ENCODE data around the gene CABP1. TPM values are rescaled to one million over a fixed set of nuclear protein-coding genes. Genes with fewer than 3 reads are reported as not detected.
A peak's percentile ranks its signal among the peaks of the same experiment; 100 is the strongest.

CABP1 gene
- total and polyA plus RNA-seq, 2 of the 13 experiments (the other 11 are each of a cell fraction or from before 2014, with no cell fraction given) = not detected

GRCh38 chr12:120654656-120655055, 14.2 kb downstream of the CABP1 start:
- peak; percentile 30 for ATAC-seq
- POLR2A ChIA-PET = interaction anchor here (0.8 kb wide), 1 partner anchor 12 kb away, joined by 4 read pairs; no protein-coding TSS in a partner anchor
- Histone ChIP-seq H2AFZ (ENCODE audit: low read length) (no peak overlapping the region), H3K9me3 (ENCODE audit: low read length) (no peaks in the 10 kb centered on the region), H3K4me2 (ENCODE audit: low read depth, low read length) (peak overlapping the region; percentile 20; the same call in 1 of the 2 replicates), H4K20me1 (ENCODE audit: insufficient read depth, low read length) (no peaks in the 10 kb centered on the region), H3K27ac (ENCODE audit: extremely low read length, insufficient read depth, low read length) (no peak overlapping the region), H3K79me2 (ENCODE audit: insufficient read depth, low read length) (no peaks in the 10 kb centered on the region), H3K9ac (ENCODE audit: insufficient read depth, low read depth, low read length) (no peak overlapping the region), H3K4me1 (ENCODE audit: insufficient read depth, low read length) (peaks cover 18% of the 10 kb centered on the region), H3K36me3 (replicated peaks in 1 of 2; ENCODE audit: control insufficient read depth in 1 of 2, insufficient read depth in 2 of 2, low read length in 2 of 2) (no peaks in the 10 kb centered on the region), H3K4me3 (replicated peaks in 1 of 3; ENCODE audit: insufficient read depth in 1 of 3, low read depth in 2 of 3, low read length in 3 of 3) (no peak overlapping the region), H3K27me3 (ENCODE audit: control insufficient read depth in 1 of 2, insufficient read depth in 2 of 2, low read length in 2 of 2) (peaks cover 5 to 74% of the 10 kb centered on the region in 2 experiments; a peak in 4 of 5 replicates)
- DNase-seq (ENCODE audit: low spot score) = no peak
- intact Hi-C loops (cut with micrococcal nuclease; ENCODE audit: unreplicated experiment) = no loop called here
- no peak for FAIRE-seq
- TF ChIP-seq, protein P1, sequence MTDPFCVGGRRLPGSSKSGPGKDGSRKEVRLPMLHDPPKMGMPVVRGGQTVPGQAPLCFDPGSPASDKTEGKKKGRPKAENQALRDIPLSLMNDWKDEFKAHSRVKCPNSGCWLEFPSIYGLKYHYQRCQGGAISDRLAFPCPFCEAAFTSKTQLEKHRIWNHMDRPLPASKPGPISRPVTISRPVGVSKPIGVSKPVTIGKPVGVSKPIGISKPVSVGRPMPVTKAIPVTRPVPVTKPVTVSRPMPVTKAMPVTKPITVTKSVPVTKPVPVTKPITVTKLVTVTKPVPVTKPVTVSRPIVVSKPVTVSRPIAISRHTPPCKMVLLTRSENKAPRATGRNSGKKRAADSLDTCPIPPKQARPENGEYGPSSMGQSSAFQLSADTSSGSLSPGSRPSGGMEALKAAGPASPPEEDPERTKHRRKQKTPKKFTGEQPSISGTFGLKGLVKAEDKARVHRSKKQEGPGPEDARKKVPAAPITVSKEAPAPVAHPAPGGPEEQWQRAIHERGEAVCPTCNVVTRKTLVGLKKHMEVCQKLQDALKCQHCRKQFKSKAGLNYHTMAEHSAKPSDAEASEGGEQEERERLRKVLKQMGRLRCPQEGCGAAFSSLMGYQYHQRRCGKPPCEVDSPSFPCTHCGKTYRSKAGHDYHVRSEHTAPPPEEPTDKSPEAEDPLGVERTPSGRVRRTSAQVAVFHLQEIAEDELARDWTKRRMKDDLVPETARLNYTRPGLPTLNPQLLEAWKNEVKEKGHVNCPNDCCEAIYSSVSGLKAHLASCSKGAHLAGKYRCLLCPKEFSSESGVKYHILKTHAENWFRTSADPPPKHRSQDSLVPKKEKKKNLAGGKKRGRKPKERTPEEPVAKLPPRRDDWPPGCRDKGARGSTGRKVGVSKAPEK (CRISPR knock-in tag; IDR thresholded peaks at IDR 0.05; ENCODE audit: borderline replicate concordance) = no peak
- CTCF ChIA-PET (ENCODE audit: low intra/inter-chr PET ratio, low total read pairs) = no interaction called here
- 26% methylated on average over 10 of the region's 10 CpGs for WGBS (ENCODE audit: low lambda C conversion rate)
- in situ Hi-C loops (cut with HindIII; ENCODE audit: extremely low pct_ligation_motif_present, low pct_unique_long_range_greater_than_20kb) = loop anchor here (5.0 kb wide), 1 partner anchor 72 kb away; the partner anchor contains the start of gene POP5
- no TSS peak for BruUV-seq (replicated peaks)

DNA sequence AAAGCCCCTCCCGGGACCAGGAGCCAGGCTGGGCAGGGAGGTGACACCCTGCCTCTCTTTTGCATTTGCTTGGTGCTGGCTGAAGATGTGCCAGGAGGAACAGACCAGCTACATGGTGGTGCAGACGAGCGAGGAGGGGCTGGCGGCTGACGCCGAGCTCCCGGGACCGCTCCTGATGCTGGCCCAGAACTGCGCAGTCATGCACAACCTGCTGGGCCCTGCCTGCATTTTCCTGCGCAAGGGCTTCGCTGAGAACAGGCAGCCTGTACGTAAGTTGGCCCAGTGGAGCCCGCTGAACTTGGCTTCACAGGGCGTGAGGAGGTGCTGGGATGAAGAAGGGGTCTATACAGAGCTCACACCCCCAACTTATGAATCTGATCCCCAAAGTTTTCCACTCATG, 15.6 kb downstream of the CABP1 start:
- Histone ChIP-seq H3K4me1 (ENCODE audit: insufficient read depth, low read length) (peaks cover 16% of the 10 kb centered on the region), H2AFZ (ENCODE audit: low read length) (no peak overlapping the region), H3K36me3 (replicated peaks in 1 of 2; ENCODE audit: control insufficient read depth in 1 of 2, insufficient read depth in 2 of 2, low read length in 2 of 2) (no peaks in the 10 kb centered on the region), H3K27ac (ENCODE audit: extremely low read length, insufficient read depth, low read length) (no peak overlapping the region), H3K4me3 (replicated peaks in 1 of 3; ENCODE audit: insufficient read depth in 1 of 3, low read depth in 2 of 3, low read length in 3 of 3) (no peak overlapping the region), H4K20me1 (ENCODE audit: insufficient read depth, low read length) (no peaks in the 10 kb centered on the region), H3K79me2 (ENCODE audit: insufficient read depth, low read length) (no peaks in the 10 kb centered on the region), H3K27me3 (ENCODE audit: control insufficient read depth in 1 of 2, insufficient read depth in 2 of 2, low read length in 2 of 2) (peaks cover 3 to 68% of the 10 kb centered on the region in 2 experiments; a peak in 4 of 5 replicates), H3K4me2 (ENCODE audit: low read depth, low read length) (no peak overlapping the region), H3K9ac (ENCODE audit: insufficient read depth, low read depth, low read length) (no peak overlapping the region), H3K9me3 (ENCODE audit: low read length) (no peaks in the 10 kb centered on the region)
- no peak for DNase-seq (ENCODE audit: low spot score)
- no peak for ATAC-seq
- WGBS (ENCODE audit: low lambda C conversion rate) = 43% methylated on average over 9 of the region's 14 CpGs
- CTCF ChIA-PET (ENCODE audit: low intra/inter-chr PET ratio, low total read pairs) = no interaction called here
- in situ Hi-C loops (cut with HindIII; ENCODE audit: extremely low pct_ligation_motif_present, low pct_unique_long_range_greater_than_20kb) = no loop called here
- FAIRE-seq = no peak
- POLR2A ChIA-PET = no interaction called here
- intact Hi-C loops (cut with micrococcal nuclease; ENCODE audit: unreplicated experiment) = no loop called here
- no TSS peak for BruUV-seq (replicated peaks)
- TF ChIP-seq ZNF713 (CRISPR knock-in tag; IDR thresholded peaks at IDR 0.05) (no peak), NR3C1 (CRISPR knock-in tag; IDR thresholded peaks at IDR 0.05) (no peak), RORA (CRISPR knock-in tag; IDR thresholded peaks at IDR 0.05) (no peak), MTA1 (CRISPR knock-in tag; IDR thresholded peaks at IDR 0.05; ENCODE audit: borderline replicate concordance) (no peak), RXRA (CRISPR knock-in tag; IDR thresholded peaks at IDR 0.05) (no peak), ISX (CRISPR knock-in tag; conservative IDR thresholded peaks at IDR 0.05) (no peak), PHF8 (CRISPR knock-in tag; IDR thresholded peaks at IDR 0.05) (no peak), ZNF530 (CRISPR knock-in tag; IDR thresholded peaks at IDR 0.05; ENCODE audit: low read depth) (no peak)
- TF ChIP-seq, protein P2, sequence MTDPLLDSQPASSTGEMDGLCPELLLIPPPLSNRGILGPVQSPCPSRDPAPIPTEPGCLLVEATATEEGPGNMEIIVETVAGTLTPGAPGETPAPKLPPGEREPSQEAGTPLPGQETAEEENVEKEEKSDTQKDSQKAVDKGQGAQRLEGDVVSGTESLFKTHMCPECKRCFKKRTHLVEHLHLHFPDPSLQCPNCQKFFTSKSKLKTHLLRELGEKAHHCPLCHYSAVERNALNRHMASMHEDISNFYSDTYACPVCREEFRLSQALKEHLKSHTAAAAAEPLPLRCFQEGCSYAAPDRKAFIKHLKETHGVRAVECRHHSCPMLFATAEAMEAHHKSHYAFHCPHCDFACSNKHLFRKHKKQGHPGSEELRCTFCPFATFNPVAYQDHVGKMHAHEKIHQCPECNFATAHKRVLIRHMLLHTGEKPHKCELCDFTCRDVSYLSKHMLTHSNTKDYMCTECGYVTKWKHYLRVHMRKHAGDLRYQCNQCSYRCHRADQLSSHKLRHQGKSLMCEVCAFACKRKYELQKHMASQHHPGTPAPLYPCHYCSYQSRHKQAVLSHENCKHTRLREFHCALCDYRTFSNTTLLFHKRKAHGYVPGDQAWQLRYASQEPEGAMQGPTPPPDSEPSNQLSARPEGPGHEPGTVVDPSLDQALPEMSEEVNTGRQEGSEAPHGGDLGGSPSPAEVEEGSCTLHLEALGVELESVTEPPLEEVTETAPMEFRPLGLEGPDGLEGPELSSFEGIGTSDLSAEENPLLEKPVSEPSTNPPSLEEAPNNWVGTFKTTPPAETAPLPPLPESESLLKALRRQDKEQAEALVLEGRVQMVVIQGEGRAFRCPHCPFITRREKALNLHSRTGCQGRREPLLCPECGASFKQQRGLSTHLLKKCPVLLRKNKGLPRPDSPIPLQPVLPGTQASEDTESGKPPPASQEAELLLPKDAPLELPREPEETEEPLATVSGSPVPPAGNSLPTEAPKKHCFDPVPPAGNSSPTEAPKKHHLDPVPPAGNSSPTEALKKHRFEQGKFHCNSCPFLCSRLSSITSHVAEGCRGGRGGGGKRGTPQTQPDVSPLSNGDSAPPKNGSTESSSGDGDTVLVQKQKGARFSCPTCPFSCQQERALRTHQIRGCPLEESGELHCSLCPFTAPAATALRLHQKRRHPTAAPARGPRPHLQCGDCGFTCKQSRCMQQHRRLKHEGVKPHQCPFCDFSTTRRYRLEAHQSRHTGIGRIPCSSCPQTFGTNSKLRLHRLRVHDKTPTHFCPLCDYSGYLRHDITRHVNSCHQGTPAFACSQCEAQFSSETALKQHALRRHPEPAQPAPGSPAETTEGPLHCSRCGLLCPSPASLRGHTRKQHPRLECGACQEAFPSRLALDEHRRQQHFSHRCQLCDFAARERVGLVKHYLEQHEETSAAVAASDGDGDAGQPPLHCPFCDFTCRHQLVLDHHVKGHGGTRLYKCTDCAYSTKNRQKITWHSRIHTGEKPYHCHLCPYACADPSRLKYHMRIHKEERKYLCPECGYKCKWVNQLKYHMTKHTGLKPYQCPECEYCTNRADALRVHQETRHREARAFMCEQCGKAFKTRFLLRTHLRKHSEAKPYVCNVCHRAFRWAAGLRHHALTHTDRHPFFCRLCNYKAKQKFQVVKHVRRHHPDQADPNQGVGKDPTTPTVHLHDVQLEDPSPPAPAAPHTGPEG (CRISPR knock-in tag; IDR thresholded peaks at IDR 0.05) = no peak
